GM12878 (cell line): ENCODE data around the gene NBEA. TPM values are rescaled to one million over a fixed set of nuclear protein-coding genes. Genes with fewer than 3 reads are reported as not detected.

ENCODE experiments used
- ATAC-seq: fragments of 200-7000 bp; cut with Tn5 transposase; 3 replicates; pipeline ENCODE4 v1.9.1; 2020; ENCODE audit warnings: mild to moderate bottlenecking, moderate library complexity
- BruUV-seq: library from RNA; stranded (reverse); fragments of 400-500 nt; replicated peaks from 2 replicates; lab custom pipeline; 2021; lab: Mats Ljungman, UMichigan
- CTCF ChIA-PET: fragments of 300-600 bp; sonication (Branson Sonifier 250); formaldehyde crosslinking; extraction: SDS; loops from one replicate; lab custom pipeline; 2021; ENCODE audit warnings: inconsistent platforms; lab: Yijun Ruan, JAX
- POLR2A ChIA-PET: fragments of 350-600 bp; formaldehyde crosslinking; extraction: SDS; loops from one replicate; lab custom pipeline; 2021; ENCODE audit warnings: inconsistent platforms; lab: Charles Lee
- RAD21 ChIA-PET: fragments of 300-600 bp; sonication (Branson Sonifier 250); formaldehyde crosslinking; loops from one replicate; lab custom pipeline; 2023; ENCODE audit warnings: antibody characterized with exemption; ENCODE audit not compliant: unreplicated experiment; lab: Charles Lee
- SMC1A ChIA-PET: fragments of 300-600 bp; sonication (Branson Sonifier 250); formaldehyde crosslinking; loops from one replicate; lab custom pipeline; 2023; ENCODE audit not compliant: unreplicated experiment, uncharacterized antibody; lab: Charles Lee
- DNase-seq: peaks from one replicate; pipeline ENCODE4 v3.0.0-alpha.2; 2011; ENCODE audit warnings: low read depth, low spot score
- FAIRE-seq: peaks from 3 replicates; lab custom pipeline; 2011; peaks lifted over from hg19 to GRCh38; lab: Jason Lieb, UNC
- H2AFZ ChIP-seq: 2 replicates; pipeline ENCODE4 v1.6.0; 2011; ENCODE audit warnings: low read depth, low read length, control low read depth; ENCODE audit not compliant: control insufficient read depth
- H3K27ac ChIP-seq: 2 replicates; pipeline ENCODE4 v1.5.1; 2011; ENCODE audit warnings: control low read depth; ENCODE audit not compliant: control insufficient read depth, insufficient read depth
- H3K27me3 ChIP-seq, 2 experiments: replicated peaks in 1 of 2; 2 replicates each; pipeline versions ENCODE4 v1.6.0 to v1.6.1; 2011; ENCODE audit warnings: low read length in 1 of 2; ENCODE audit not compliant: control insufficient read depth in 2 of 2, insufficient read depth in 2 of 2
- H3K36me3 ChIP-seq, 2 experiments: 2 replicates each; pipeline ENCODE4 v1.5.1; 2011; ENCODE audit warnings: low read length in 1 of 2; ENCODE audit not compliant: control insufficient read depth in 2 of 2, insufficient read depth in 2 of 2
- H3K4me1 ChIP-seq: 2 replicates; pipeline ENCODE4 v1.6.1; 2011; ENCODE audit warnings: mild to moderate bottlenecking, low read length, moderate library complexity, mixed read lengths; ENCODE audit not compliant: control insufficient read depth, insufficient read depth
- H3K4me2 ChIP-seq: 2 replicates; pipeline ENCODE4 v1.6.0; 2011; ENCODE audit warnings: control low read depth; ENCODE audit not compliant: control insufficient read depth, insufficient read depth
- H3K4me3 ChIP-seq: fragments of 200-600 bp; sonication (generic); 2 replicates; pipeline ENCODE4 v1.5.1; 2016
- H3K79me2 ChIP-seq: 2 replicates; pipeline ENCODE4 v1.6.0; 2011; ENCODE audit warnings: low read length; ENCODE audit not compliant: control insufficient read depth, insufficient read depth
- H3K9ac ChIP-seq: 2 replicates; pipeline ENCODE4 v1.8.0; 2011; ENCODE audit warnings: low read length, control low read depth, mixed read lengths; ENCODE audit not compliant: control insufficient read depth, insufficient read depth
- H3K9me3 ChIP-seq: replicated peaks from 3 replicates; pipeline ENCODE4 v1.5.1; 2011; ENCODE audit warnings: mild to moderate bottlenecking, low read length; ENCODE audit not compliant: control insufficient read depth, insufficient read depth
- H4K20me1 ChIP-seq: 2 replicates; pipeline ENCODE4 v1.6.0; 2011; ENCODE audit not compliant: control insufficient read depth, insufficient read depth
- HDAC2 ChIP-seq: fragments of 200-600 bp; sonication (generic); IDR thresholded peaks from 2 replicates; pipeline ENCODE4 v1.6.1; 2017
- JUND ChIP-seq: IDR thresholded peaks from 2 replicates; pipeline ENCODE4 v1.6.1; 2012; ENCODE audit warnings: low read depth, mild to moderate bottlenecking, low read length, improper control_type of control experiment, moderate library complexity
- MTA3 ChIP-seq: IDR thresholded peaks from 2 replicates; pipeline ENCODE4 v1.6.1; 2012; ENCODE audit warnings: low read length, inconsistent platforms, borderline replicate concordance
- POLR2AphosphoS2 ChIP-seq: IDR thresholded peaks from 2 replicates; pipeline ENCODE4 v1.6.1; 2011; ENCODE audit warnings: low read depth, mild to moderate bottlenecking, low read length, improper control_type of control experiment, moderate library complexity
- RBBP5 ChIP-seq: fragments of 200-600 bp; sonication (generic); conservative IDR thresholded peaks from 2 replicates; pipeline ENCODE4 v1.6.1; 2016
- SMC3 ChIP-seq: IDR thresholded peaks from 2 replicates; pipeline ENCODE4 v1.6.1; 2011; ENCODE audit warnings: low read length, improper control_type of control experiment, borderline replicate concordance
- STAT1 ChIP-seq: fragments of 450-650 bp; conservative IDR thresholded peaks from 2 replicates; pipeline ENCODE4 v1.6.1; 2014; ENCODE audit warnings: antibody characterized with exemption, mild to moderate bottlenecking
- STAT3 ChIP-seq: IDR thresholded peaks from 2 replicates; pipeline ENCODE4 v1.6.1; 2011; ENCODE audit warnings: low read depth, low read length, improper control_type of control experiment
- WGBS: methylation state at CpG from one replicate; pipeline ENCODE4 v1.1.6; 2016; ENCODE audit warnings: low lambda C conversion rate; ENCODE audit not compliant: insufficient replicate concordance, insufficient coverage; ENCODE audit errors: missing lambda C conversion rate; 5-methylcytosine and 5-hydroxymethylcytosine counted together
- in situ Hi-C: fragments of 300-500 bp; cut with MboI; formaldehyde crosslinking; loops from 9 replicates; pipeline ENCODE4 v1.14.3; 2018; ENCODE audit warnings: mixed read lengths
- intact Hi-C: fragments of 100-400 bp; cut with micrococcal nuclease; formaldehyde crosslinking; loops from one replicate; pipeline ENCODE4 v1.14.2; 2022; ENCODE audit not compliant: unreplicated experiment
- polyA plus RNA-seq, 11 experiments: library from polyadenylated mRNA; depleted of rRNA in 4 of 11; unstranded in 6 of 11; stranded (reverse) in 5 of 11; fragments of >200 nt; fragmentation: Nextera tagmentation in 4 of 11; fragmentation: Illumina TruSeq in 1 of 11; extraction: Ambion mirVana in 4 of 11; extraction: Trizol in 1 of 11; gene quantifications; 1 replicate in 1 of 11; 2 replicates in 10 of 11; pipeline versions ENCODE4 v1.2.1 to v1.2.3, GENCODE V29; 2011 to 2016; ENCODE audit warnings: inconsistent platforms in 2 of 11, missing spikeins in 2 of 11, low read depth in 1 of 11
- total RNA-seq, 4 experiments: library from RNA; depleted of rRNA in 3 of 4; stranded (reverse); fragments of >200 nt in 3 of 4; fragmentation: Illumina TruSeq in 1 of 4; extraction: Trizol in 1 of 4; gene quantifications; 2 replicates each; pipeline versions ENCODE4 v1.2.1 to v1.2.3, GENCODE V29; 2013 to 2021
- TF ChIP-seq, protein P1 (sequence below): IDR thresholded peaks from 2 replicates; pipeline ENCODE4 v1.6.1; 2012; ENCODE audit warnings: low read depth, low read length, improper control_type of control experiment

The NBEA gene
- total and polyA plus RNA-seq, 10 of the 15 experiments (the other 5 are each of a cell fraction or from before 2014, with no cell fraction given): 0.23 to 3.6 (median 0.55) TPM

- FAIRE-seq: no peak
- no peak overlapping the region for H3K4me2 ChIP-seq
- no peak overlapping the region for H3K9ac ChIP-seq
- intact Hi-C loops (no loop called here), in situ Hi-C loops (no loop called here)
- H3K4me1 ChIP-seq: no peaks in the 10 kb centered on the region
- no peak overlapping the region for H3K27ac ChIP-seq
- ChIA-PET SMC1A (interaction anchor here (1.2 kb wide), 1 partner anchor 9 kb away, joined by 3 read pairs; no protein-coding TSS in a partner anchor), RAD21 (no interaction called here), POLR2A (no interaction called here), CTCF (no interaction called here)
- no peaks in the 10 kb centered on the region for H3K79me2 ChIP-seq
- no peak overlapping the region for H2AFZ ChIP-seq
- no peaks in the 10 kb centered on the region for H3K9me3 ChIP-seq
- no peaks in the 10 kb centered on the region for H3K36me3 ChIP-seq
- ATAC-seq: no peak
- no peak for DNase-seq
- 33% methylated on average over 2 of the region's 2 CpGs for WGBS
- TF ChIP-seq MTA3 (no peak), STAT1 (no peak), SMC3 (no peak), HDAC2 (no peak), RBBP5 (no peak), STAT3 (no peak), POLR2AphosphoS2 (no peak), JUND (no peak)
- TF ChIP-seq, protein P1, sequence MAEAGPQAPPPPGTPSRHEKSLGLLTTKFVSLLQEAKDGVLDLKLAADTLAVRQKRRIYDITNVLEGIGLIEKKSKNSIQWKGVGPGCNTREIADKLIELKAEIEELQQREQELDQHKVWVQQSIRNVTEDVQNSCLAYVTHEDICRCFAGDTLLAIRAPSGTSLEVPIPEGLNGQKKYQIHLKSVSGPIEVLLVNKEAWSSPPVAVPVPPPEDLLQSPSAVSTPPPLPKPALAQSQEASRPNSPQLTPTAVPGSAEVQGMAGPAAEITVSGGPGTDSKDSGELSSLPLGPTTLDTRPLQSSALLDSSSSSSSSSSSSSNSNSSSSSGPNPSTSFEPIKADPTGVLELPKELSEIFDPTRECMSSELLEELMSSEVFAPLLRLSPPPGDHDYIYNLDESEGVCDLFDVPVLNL: no peak
- BruUV-seq: no TSS peak
- H4K20me1 ChIP-seq: no peaks in the 10 kb centered on the region
- H3K4me3 ChIP-seq: no peak overlapping the region
- no peaks in the 10 kb centered on the region for H3K27me3 ChIP-seq
These were observed 268.2 kb downstream of the NBEA start for GRCh38 chr13:35210261-35210660.
